ENCODE data around the gene ARL2.
"Not testable (repeated sequence)": the region's sequence is repeated elsewhere in the genome, so short reads cannot be mapped to it uniquely, and the experiment has no call there.

The ARL2 gene

GRCh38 chr11:65017937-65018336, 4.0 kb downstream of the ARL2 start:
- TF ChIP-seq CTCF (IDR thresholded peaks at IDR 0.05; ENCODE audit: extremely low read depth, insufficient read depth, missing control alignments), result no peak
- in situ Hi-C loops (cut with MboI; ENCODE audit: low pct_unique_long_range_greater_than_20kb, low sequenced_read_pairs, unreplicated experiment), result no loop called here

DNA sequence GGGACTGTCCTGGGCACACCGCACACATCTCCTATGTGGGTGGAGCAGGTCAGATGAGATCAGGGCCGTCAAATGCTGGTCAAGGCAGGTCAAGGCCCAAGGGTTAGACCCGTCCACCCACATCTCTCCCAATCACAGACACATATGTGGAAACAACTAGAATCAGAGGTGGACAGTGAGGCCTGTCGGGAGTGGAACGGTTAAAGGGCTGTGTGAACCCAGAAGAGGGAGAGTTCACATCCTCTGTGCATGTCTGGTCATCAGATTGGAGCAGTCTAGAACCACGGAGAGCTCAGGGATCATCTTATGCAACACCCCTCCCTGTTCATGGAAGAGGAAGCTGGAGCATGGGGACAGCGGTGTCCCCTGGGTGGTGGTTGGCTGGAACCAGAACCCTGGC, 5.9 kb downstream of the ARL2 start:
- no peak for TF ChIP-seq CTCF (IDR thresholded peaks at IDR 0.05; ENCODE audit: extremely low read depth, insufficient read depth, missing control alignments)
- in situ Hi-C loops (cut with MboI; ENCODE audit: low pct_unique_long_range_greater_than_20kb, low sequenced_read_pairs, unreplicated experiment), result no loop called here
- no peak for DNase-seq (ENCODE audit: low spot score)

More at GRCh38 chr11:65017937-65018336, 4.0 kb downstream of the ARL2 start:
- no peak for DNase-seq (ENCODE audit: low spot score)

DNA sequence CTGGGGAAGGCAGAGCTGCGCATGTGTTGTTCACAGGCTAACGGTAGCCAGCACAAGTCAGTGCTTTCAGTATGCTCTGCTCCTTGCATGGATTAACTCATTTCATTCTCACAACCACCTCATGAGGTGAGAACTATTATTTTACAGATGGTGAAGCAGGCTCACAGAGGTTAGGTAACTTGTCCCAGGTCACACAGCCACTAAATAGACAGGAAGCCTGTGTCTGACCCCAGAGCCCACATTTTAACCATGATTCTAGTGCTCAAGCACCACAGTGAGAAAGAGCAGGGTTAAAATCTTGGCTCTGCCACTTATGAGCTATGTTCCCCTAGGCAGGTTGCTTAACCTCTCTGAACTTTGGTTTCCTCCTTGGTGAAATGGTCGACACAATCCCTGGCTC, 7.0 kb downstream of the ARL2 start:
- DNase-seq (ENCODE audit: low spot score), result no peak
- in situ Hi-C loops (cut with MboI; ENCODE audit: low pct_unique_long_range_greater_than_20kb, low sequenced_read_pairs, unreplicated experiment), result no loop called here

GRCh38 chr11:65021509-65021908, 7.5 kb downstream of the ARL2 start:
- TF ChIP-seq CTCF (IDR thresholded peaks at IDR 0.05; ENCODE audit: extremely low read depth, insufficient read depth, missing control alignments), result no peak
- in situ Hi-C loops (cut with MboI; ENCODE audit: low pct_unique_long_range_greater_than_20kb, low sequenced_read_pairs, unreplicated experiment), result no loop called here
- DNase-seq (ENCODE audit: low spot score), result no peak

More for the DNA sequence above, 7.0 kb downstream of the ARL2 start:
- TF ChIP-seq CTCF (IDR thresholded peaks at IDR 0.05; ENCODE audit: extremely low read depth, insufficient read depth, missing control alignments), result no peak

- in situ Hi-C loops (cut with MboI; ENCODE audit: low pct_unique_long_range_greater_than_20kb, low sequenced_read_pairs, unreplicated experiment); DNase-seq (ENCODE audit: low spot score): not testable (repeated sequence)
These were observed 9.5 kb downstream of the ARL2 start for GRCh38 chr11:65023502-65023901.

GRCh38 chr11:65026810-65027209, 12.8 kb downstream of the ARL2 start:
- no peak for TF ChIP-seq CTCF (IDR thresholded peaks at IDR 0.05; ENCODE audit: extremely low read depth, insufficient read depth, missing control alignments)
- no peak for DNase-seq (ENCODE audit: low spot score)
- in situ Hi-C loops (cut with MboI; ENCODE audit: low pct_unique_long_range_greater_than_20kb, low sequenced_read_pairs, unreplicated experiment), result no loop called here

GRCh38 chr11:65027213-65028067, 13.5 kb downstream of the ARL2 start, which contains the start of gene SNX15:
TSS of gene SNX15 (plus strand) at chr11:65027439. CDS start at chr11:65027538, 99 bp downstream.
- in situ Hi-C loops (cut with MboI; ENCODE audit: low pct_unique_long_range_greater_than_20kb, low sequenced_read_pairs, unreplicated experiment), result no loop called here
- DNase-seq (ENCODE audit: low spot score), result peak; percentile 96
- TF ChIP-seq CTCF (IDR thresholded peaks at IDR 0.05; ENCODE audit: extremely low read depth, insufficient read depth, missing control alignments), result peak; percentile 45
